ENCODE data around the gene DIPK2A.

DNA sequence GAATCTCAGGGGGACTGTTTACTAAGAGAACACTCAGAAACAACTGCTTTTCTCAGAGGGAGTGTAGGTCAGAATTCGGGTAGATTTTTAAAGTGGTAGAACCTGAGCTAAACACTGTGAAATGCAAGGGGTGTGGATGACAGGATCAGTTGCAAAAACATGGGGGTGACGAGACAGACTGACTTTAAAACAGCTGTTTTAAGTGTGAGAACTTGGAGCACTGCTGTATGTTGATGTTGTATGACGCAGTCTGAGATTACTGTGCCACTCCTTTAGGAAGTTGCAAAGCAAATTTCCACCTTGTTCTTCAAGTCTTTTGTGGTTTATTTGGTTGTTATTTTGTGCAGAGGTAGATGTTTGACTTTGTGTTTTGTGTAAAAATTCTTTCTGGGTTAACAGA lies 36.8 kb upstream of the DIPK2A start:
- no peak for TF ChIP-seq POLR2AphosphoS5 (IDR thresholded peaks at IDR 0.05)
- TF ChIP-seq EP300 (IDR thresholded peaks at IDR 0.05), result no peak

All from stomach (tissue), 4 donors.